Activated naive CD8-positive, alpha-beta T cell (primary cell): ENCODE data around the gene OR10W1.

Source experiments
- H3K27ac Mint-ChIP-seq: one replicate; pipeline ENCODE4 v1.8.0; 2021; ENCODE audit warnings: mixed read lengths
- H3K27me3 Mint-ChIP-seq: one replicate; pipeline ENCODE4 v1.8.0; 2021; ENCODE audit warnings: mixed read lengths
- H3K36me3 Mint-ChIP-seq: one replicate; pipeline ENCODE4 v1.8.0; 2021; ENCODE audit warnings: mixed read lengths
- H3K4me1 Mint-ChIP-seq: one replicate; pipeline ENCODE4 v1.8.0; 2021; ENCODE audit warnings: low read depth, mixed read lengths
- H3K4me3 Mint-ChIP-seq: one replicate; pipeline ENCODE4 v1.8.0; 2021; ENCODE audit warnings: mild to moderate bottlenecking, mixed read lengths
- H3K9me3 Mint-ChIP-seq: one replicate; pipeline ENCODE4 v1.8.0; 2021; ENCODE audit warnings: low read depth, mixed read lengths

Gene OR10W1

DNA sequence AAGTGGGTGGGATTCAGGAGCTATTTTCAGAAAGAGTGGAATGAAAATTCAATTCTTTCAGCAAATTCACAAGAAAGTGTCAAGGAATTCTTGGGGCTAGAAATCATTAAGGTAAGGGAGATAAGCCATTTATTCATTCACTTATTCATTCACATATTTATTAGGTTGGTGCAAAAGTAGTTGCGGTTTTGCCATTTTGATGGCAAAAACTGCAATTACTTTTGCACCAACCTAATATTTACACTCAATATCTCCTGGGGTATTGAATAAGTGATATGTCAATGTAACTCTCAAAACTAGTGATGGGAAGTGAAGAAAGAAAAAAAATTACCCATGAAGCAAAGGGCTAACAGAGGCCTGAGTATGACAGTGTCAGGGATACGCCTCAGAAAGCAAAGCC, at the start of gene OR10W1:
Gene OR10W1, minus strand, starts transcription at position 119 of the 400 bp plus-strand sequence. CDS start 402 bp downstream, outside the sequence.
- H3K27ac Mint-ChIP-seq, result no peak within 1 kb of the TSS

DNA sequence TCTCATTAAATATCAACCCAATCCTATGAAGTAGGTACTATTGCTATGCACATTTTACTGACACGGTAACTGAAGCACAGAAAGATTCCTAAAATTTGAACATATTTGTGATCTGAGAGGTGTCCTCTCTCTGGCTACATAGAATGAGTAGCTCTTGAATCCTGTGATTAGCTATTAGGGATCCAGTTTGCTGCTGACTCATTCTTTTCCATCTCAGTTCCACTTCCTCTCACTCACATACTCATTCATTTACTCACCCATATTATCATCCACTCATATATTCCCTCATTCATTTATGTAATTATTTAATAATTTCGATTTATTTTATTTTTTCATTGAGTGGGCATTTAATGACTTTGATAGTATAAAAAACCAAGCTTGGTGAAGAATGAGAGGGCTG, 48.1 kb upstream of the OR10W1 start:
- no peak overlapping the region for H3K27ac Mint-ChIP-seq
- no peaks in the 10 kb centered on the region for H3K4me1 Mint-ChIP-seq
- H3K36me3 Mint-ChIP-seq, result peaks cover 2% of the 10 kb centered on the region
- no peak overlapping the region for H3K4me3 Mint-ChIP-seq
- H3K9me3 Mint-ChIP-seq, result peaks cover 12% of the 10 kb centered on the region
- H3K27me3 Mint-ChIP-seq, result peaks cover 9% of the 10 kb centered on the region

More for the DNA sequence above, at the start of gene OR10W1:
- Mint-ChIP-seq H3K9me3 (peaks cover 2% of the 10 kb centered on the region), H3K4me3 (no peak within 1 kb of the TSS), H3K36me3 (no peaks in the 10 kb centered on the region), H3K4me1 (no peaks in the 10 kb centered on the region), H3K27me3 (peaks cover 12% of the 10 kb centered on the region)

DNA sequence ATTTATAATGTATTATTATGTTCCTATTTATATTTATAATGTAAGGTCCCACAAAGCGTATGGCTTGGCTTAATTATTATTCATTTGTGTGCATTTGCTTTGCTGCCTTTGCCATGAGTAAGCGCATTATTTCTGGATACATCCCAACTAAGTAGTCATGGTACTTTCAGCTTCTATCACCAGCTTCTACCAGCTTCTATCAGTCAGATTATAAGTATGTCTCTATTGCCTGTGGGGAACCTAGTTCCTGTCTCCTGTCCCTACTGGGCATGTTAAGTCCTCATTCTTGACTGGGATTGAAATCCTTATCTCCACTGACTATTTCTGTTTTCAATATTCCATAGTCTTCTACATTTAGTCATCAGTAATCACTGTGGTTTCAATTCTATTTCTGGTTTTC, 33.5 kb upstream of the OR10W1 start:
- no peaks in the 10 kb centered on the region for H3K4me1 Mint-ChIP-seq
- no peak overlapping the region for H3K4me3 Mint-ChIP-seq
- no peak overlapping the region for H3K27ac Mint-ChIP-seq
- no peaks in the 10 kb centered on the region for H3K36me3 Mint-ChIP-seq
- H3K9me3 Mint-ChIP-seq, result no peaks in the 10 kb centered on the region
- H3K27me3 Mint-ChIP-seq, result no peaks in the 10 kb centered on the region

DNA sequence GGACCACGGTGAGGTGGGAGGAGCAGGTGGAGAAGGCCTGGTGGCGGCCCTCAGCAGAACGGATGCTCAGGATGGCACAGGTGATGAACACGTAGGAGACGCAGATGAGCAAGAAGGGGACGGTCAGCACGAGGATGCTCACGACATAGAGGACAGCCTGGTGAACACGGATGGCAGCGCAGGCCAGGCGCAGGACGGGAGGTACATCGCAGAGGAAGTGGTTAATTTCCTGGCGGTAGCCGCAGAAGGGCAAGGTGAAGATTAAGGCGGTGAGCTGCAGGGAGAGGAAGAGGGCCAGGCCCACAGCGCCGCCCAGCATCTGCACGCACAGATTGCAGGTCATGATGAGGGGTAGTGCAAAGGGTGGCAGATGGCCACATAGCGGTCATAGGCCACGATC, 24.0 kb upstream of the OR10W1 start:
- Mint-ChIP-seq H3K36me3 (no peaks in the 10 kb centered on the region), H3K9me3 (no peaks in the 10 kb centered on the region), H3K27ac (no peak overlapping the region), H3K4me3 (no peak overlapping the region), H3K27me3 (peaks cover 18% of the 10 kb centered on the region), H3K4me1 (no peaks in the 10 kb centered on the region)

DNA sequence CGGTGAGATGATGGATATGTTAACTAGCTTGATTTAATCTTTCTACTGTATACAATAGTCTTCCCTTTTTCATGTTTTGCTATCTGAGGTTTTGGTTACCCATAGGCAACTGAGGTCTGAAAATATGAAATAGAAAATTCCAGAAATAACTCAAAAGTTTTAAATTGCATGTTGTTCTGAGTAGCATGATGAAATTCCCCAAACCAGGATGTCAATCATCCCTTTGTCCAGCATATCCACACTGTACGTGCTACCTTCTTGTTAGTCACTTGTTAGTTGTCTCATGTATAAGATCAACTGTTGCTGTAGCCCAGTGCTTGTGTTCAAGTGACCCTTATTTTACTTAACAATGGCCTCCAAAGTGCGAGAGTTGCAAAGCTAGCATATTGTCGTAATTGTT, 21.2 kb upstream of the OR10W1 start:
- H3K36me3 Mint-ChIP-seq, result no peaks in the 10 kb centered on the region
- no peak overlapping the region for H3K27ac Mint-ChIP-seq
- H3K9me3 Mint-ChIP-seq, result no peaks in the 10 kb centered on the region
- H3K27me3 Mint-ChIP-seq, result peaks cover 13% of the 10 kb centered on the region
- H3K4me3 Mint-ChIP-seq, result no peak overlapping the region
- H3K4me1 Mint-ChIP-seq, result peaks cover 8% of the 10 kb centered on the region

DNA sequence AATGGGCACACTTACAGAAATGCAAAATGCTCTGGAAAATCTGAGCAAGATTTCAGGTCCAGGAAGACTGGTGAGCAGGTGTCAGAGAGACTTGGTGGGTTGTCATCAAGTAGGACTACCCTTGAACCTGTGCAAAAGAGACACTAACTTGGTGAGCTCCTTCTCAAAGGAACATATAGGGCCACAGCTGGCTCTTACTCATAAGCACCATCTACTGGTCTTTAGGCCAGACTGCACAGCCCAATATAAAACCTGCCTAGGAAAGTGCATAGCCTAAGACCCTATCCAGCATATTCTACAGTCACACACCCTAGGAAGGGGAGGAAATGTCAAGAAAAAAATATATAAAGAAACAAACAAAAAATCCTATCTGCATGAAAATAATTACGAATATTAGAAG, 18.2 kb upstream of the OR10W1 start:
- Mint-ChIP-seq H3K4me1 (peaks cover 8% of the 10 kb centered on the region), H3K36me3 (no peaks in the 10 kb centered on the region), H3K9me3 (no peaks in the 10 kb centered on the region), H3K4me3 (no peak overlapping the region), H3K27ac (no peak overlapping the region), H3K27me3 (peaks cover 12% of the 10 kb centered on the region)

- Mint-ChIP-seq H3K4me3 (no peak overlapping the region), H3K4me1 (peaks cover 8% of the 10 kb centered on the region), H3K9me3 (no peaks in the 10 kb centered on the region), H3K27ac (no peak overlapping the region), H3K36me3 (no peaks in the 10 kb centered on the region), H3K27me3 (peaks cover 13% of the 10 kb centered on the region)
Measured at GRCh38 chr11:58285483-58286040, 17.5 kb upstream of the OR10W1 start.

- H3K9me3 Mint-ChIP-seq, result no peaks in the 10 kb centered on the region
- H3K36me3 Mint-ChIP-seq, result no peaks in the 10 kb centered on the region
- H3K27me3 Mint-ChIP-seq, result peaks cover 7% of the 10 kb centered on the region
- H3K27ac Mint-ChIP-seq, result no peak overlapping the region
- H3K4me1 Mint-ChIP-seq, result no peaks in the 10 kb centered on the region
- H3K4me3 Mint-ChIP-seq, result no peak overlapping the region
Measured at GRCh38 chr11:58276151-58276550, 8.1 kb upstream of the OR10W1 start.

DNA sequence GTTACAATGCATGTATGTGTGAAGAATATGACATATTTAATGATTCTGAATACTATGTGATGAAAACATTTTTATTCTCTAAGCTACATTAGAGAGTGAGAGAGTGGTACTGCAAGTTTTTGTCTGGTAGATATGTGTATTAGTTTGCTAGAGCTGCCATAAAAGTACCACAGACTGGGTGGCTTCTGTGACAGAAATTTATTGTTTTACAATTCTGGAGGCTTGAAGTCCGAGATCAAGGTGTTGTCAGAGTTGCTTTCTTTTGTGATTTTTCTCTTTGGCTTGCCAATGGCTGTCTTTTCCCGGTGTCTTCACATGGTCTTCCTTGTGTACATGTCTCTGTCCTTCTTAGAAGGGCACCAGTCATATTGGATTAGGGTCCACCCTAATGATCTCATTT, 6.9 kb upstream of the OR10W1 start:
- Mint-ChIP-seq H3K4me1 (no peaks in the 10 kb centered on the region), H3K4me3 (no peak overlapping the region), H3K36me3 (no peaks in the 10 kb centered on the region), H3K27ac (no peak overlapping the region), H3K9me3 (no peaks in the 10 kb centered on the region), H3K27me3 (peaks cover 5% of the 10 kb centered on the region)

DNA sequence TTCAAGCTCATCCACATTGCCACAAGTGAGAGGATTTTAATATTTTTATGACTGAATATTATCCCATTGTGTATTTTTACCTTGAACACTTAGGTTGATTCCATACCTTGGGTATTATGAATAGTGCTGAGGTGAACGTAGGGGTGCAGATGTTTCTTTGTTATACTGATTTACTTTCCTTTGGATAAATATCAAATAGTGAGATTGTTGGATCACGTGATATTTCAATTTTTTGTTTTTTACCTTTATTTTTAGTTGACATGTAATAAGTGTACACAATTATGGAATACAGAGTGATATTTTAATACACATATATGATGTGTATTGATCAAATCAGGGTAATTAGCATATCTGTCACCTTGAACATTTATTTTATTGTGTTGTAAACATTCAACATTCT, 8.1 kb downstream of the OR10W1 start:
- peaks cover under 1% of the 10 kb centered on the region for H3K9me3 Mint-ChIP-seq
- no peaks in the 10 kb centered on the region for H3K36me3 Mint-ChIP-seq
- H3K27me3 Mint-ChIP-seq, result peaks cover 11% of the 10 kb centered on the region
- H3K4me1 Mint-ChIP-seq, result no peaks in the 10 kb centered on the region
- H3K27ac Mint-ChIP-seq, result no peak overlapping the region
- H3K4me3 Mint-ChIP-seq, result no peak overlapping the region

DNA sequence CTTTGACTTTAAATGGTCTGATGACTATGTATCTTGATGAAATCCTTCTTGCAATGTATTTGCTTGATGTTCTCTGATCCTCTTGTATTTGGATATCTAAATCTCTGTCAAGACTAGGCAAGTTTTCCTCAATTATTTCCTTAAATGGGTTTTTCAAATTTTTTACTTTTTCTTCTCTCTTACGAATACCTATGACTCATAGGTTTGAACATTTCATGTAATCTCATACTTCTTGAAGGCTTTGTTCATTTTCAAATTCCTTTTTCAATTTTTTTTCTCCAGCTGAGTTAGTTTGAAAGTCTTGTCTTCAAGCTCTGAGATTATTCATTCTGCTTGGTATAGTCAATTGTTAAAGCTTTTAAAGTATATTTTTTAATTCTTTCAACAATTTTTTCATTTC, 13.1 kb downstream of the OR10W1 start:
- H3K27me3 Mint-ChIP-seq, result peaks cover 10% of the 10 kb centered on the region
- H3K4me3 Mint-ChIP-seq, result no peak overlapping the region
- no peaks in the 10 kb centered on the region for H3K4me1 Mint-ChIP-seq
- peaks cover 7% of the 10 kb centered on the region for H3K36me3 Mint-ChIP-seq
- peaks cover 20% of the 10 kb centered on the region for H3K9me3 Mint-ChIP-seq
- no peak overlapping the region for H3K27ac Mint-ChIP-seq

- no peaks in the 10 kb centered on the region for H3K4me1 Mint-ChIP-seq
- no peak overlapping the region for H3K4me3 Mint-ChIP-seq
- peaks cover 4% of the 10 kb centered on the region for H3K36me3 Mint-ChIP-seq
- H3K9me3 Mint-ChIP-seq, result peaks cover 6% of the 10 kb centered on the region
- peaks cover 22% of the 10 kb centered on the region for H3K27me3 Mint-ChIP-seq
- no peak overlapping the region for H3K27ac Mint-ChIP-seq
Measured at GRCh38 chr11:58243954-58244353, 24.1 kb downstream of the OR10W1 start.

GRCh38 chr11:58227956-58228615, 40.0 kb downstream of the OR10W1 start:
- Mint-ChIP-seq H3K4me1 (no peaks in the 10 kb centered on the region), H3K27ac (no peak overlapping the region), H3K4me3 (no peak overlapping the region), H3K27me3 (peaks cover 2% of the 10 kb centered on the region), H3K9me3 (no peaks in the 10 kb centered on the region), H3K36me3 (no peaks in the 10 kb centered on the region)

DNA sequence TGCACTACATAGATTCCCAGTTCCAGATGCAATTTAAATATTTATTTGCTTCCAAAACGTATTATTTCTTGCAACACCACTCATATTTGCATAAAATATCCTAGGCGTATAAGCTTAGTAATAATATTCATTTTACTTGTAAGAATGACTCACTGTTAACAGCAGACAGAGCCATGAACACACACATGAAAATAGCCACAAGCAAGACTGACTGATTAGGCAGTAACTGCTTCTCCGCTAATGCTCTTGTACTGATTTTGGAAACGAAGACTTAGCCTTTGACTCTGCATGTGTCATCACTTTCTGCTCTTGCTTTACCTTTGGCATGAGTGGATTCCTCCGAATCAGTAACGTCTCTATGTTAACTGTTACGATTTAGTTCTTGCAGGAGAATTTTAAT, 45.3 kb downstream of the OR10W1 start:
- Mint-ChIP-seq H3K27ac (no peak overlapping the region), H3K9me3 (no peaks in the 10 kb centered on the region), H3K4me1 (no peaks in the 10 kb centered on the region), H3K27me3 (peaks cover 3% of the 10 kb centered on the region), H3K4me3 (no peak overlapping the region), H3K36me3 (no peaks in the 10 kb centered on the region)
